HEK293T (cell line): Measurements from ENCODE around the gene OLFM2.

Experiments
- BHLHE40 ChIP-seq: fragments of 450-650 bp; IDR thresholded peaks from 2 replicates; pipeline ENCODE4 v1.6.1; 2016; ENCODE audit warnings: mild to moderate bottlenecking, moderate library complexity, borderline replicate concordance
- CTBP1 ChIP-seq: fragments of 450-650 bp; IDR thresholded peaks from 2 replicates; pipeline ENCODE4 v1.6.1; 2016; ENCODE audit warnings: borderline replicate concordance
- ELF4 ChIP-seq: fragments of 450-650 bp; IDR thresholded peaks from 2 replicates; pipeline ENCODE4 v1.6.1; 2017; ENCODE audit warnings: antibody characterized with exemption
- FOXA1 ChIP-seq: fragments of 450-650 bp; IDR thresholded peaks from 2 replicates; pipeline ENCODE4 v1.6.1; 2016; ENCODE audit warnings: mild to moderate bottlenecking
- FOXK2 ChIP-seq: fragments of 450-650 bp; IDR thresholded peaks from 2 replicates; pipeline ENCODE4 v1.6.1; 2016; ENCODE audit warnings: mild to moderate bottlenecking
- FOXM1 ChIP-seq: fragments of 450-650 bp; IDR thresholded peaks from 2 replicates; pipeline ENCODE4 v1.6.1; 2017; ENCODE audit warnings: mild to moderate bottlenecking, borderline replicate concordance
- NFRKB ChIP-seq: fragments of 450-650 bp; IDR thresholded peaks from 2 replicates; pipeline ENCODE4 v1.6.1; 2016; ENCODE audit warnings: mild to moderate bottlenecking, moderate library complexity
- SP1 ChIP-seq: fragments of 450-650 bp; IDR thresholded peaks from 2 replicates; pipeline ENCODE4 v1.6.1; 2017
- SUZ12 ChIP-seq: fragments of 450-650 bp; IDR thresholded peaks from 2 replicates; pipeline ENCODE4 v1.6.1; 2016; ENCODE audit warnings: mild to moderate bottlenecking

DNA sequence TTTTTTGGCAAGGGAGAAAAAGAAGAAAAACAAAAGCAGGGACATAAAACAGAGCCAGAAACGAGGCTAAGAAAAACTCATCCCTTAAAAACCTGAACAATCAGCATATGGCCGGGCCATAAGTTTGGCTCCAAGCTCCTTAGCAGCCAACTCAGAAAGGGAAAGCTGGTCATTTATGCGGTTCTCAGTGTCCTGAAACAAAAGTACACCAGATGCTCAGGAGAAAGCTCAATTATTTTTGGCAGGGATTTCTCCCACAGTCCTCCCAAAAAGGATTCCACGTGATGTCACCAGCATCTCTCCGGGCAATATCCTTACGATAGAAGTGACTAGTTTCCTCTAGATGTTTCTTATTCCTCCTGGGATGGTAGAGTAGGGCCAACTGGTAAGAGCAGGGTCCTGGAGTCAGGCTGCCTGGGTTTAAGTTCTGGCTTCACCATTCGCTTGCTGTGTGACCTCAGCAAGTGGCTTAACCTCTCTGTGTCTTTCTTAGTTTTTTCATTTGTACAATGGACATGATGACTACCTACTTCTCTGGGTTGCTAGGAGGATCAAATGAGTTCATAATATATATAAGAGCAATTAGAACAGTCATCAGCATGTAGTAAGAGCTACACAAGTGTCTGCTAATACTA, 67.2 kb downstream of the OLFM2 start:
- no peak for TF ChIP-seq NFRKB
- no peak for TF ChIP-seq SUZ12
- TF ChIP-seq SP1: no peak
- TF ChIP-seq FOXM1: no peak
- TF ChIP-seq CTBP1: no peak
- TF ChIP-seq FOXK2: no peak
- TF ChIP-seq ELF4: no peak
- TF ChIP-seq BHLHE40: no peak
- no peak for TF ChIP-seq FOXA1
